Loucy (cell line): ENCODE data around the gene RASD1.
"Not testable (repeated sequence)": the region's sequence is repeated elsewhere in the genome, so short reads cannot be mapped to it uniquely, and the experiment has no call there.

Experiments
- CTCF ChIP-seq: fragments of 200-600 bp; sonication (generic); conservative IDR thresholded peaks from 2 replicates; pipeline ENCODE4 v1.5.1; 2014; ENCODE audit warnings: mild to moderate bottlenecking, antibody characterized with exemption, low read length
- EZH2phosphoT487 ChIP-seq: fragments of 200-600 bp; IDR thresholded peaks from 2 replicates; pipeline ENCODE4 v1.6.1; 2018; ENCODE audit warnings: antibody characterized with exemption, mild to moderate bottlenecking, moderate library complexity, borderline replicate concordance

DNA sequence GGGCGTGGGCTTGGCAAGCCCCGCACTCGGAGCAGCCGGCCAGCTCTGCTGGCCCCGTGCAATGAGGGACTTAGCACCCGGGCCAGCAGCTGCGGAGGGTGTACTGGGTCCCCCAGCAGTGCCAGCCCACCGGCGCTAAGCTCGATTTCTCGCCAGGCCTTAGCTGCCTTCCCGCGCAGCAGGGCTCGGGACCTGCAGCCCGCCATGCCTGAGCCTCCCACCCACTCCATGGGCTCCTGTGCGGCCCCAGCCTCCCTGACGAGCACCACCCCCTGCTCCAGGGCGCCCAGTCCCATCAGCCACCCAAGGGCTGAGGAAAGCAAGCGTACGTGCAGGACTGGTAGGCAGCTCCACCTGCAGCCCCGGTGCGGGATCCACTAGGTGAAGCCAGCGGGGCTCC, 9.8 kb downstream of the RASD1 start:
- TF ChIP-seq CTCF, EZH2phosphoT487: not testable (repeated sequence)
